Testis (tissue), 2 donors: ENCODE measurements around the gene RXRA.

Experiments
- CTCF ChIP-seq, 3 experiments: fragments of 450-650 bp in 2 of 3; fragments of 200-600 bp in 1 of 3; sonication (generic) in 1 of 3; IDR thresholded peaks; one replicate each; pipeline ENCODE4 v1.5.1; 2016 to 2019; ENCODE audit warnings: antibody characterized with exemption in 3 of 3, mild to moderate bottlenecking in 2 of 3, moderate library complexity in 1 of 3
- POLR2A ChIP-seq: fragments of 450-650 bp; IDR thresholded peaks from one replicate; pipeline ENCODE4 v1.6.1; 2017; ENCODE audit warnings: antibody characterized with exemption, mild to moderate bottlenecking, moderate library complexity

DNA sequence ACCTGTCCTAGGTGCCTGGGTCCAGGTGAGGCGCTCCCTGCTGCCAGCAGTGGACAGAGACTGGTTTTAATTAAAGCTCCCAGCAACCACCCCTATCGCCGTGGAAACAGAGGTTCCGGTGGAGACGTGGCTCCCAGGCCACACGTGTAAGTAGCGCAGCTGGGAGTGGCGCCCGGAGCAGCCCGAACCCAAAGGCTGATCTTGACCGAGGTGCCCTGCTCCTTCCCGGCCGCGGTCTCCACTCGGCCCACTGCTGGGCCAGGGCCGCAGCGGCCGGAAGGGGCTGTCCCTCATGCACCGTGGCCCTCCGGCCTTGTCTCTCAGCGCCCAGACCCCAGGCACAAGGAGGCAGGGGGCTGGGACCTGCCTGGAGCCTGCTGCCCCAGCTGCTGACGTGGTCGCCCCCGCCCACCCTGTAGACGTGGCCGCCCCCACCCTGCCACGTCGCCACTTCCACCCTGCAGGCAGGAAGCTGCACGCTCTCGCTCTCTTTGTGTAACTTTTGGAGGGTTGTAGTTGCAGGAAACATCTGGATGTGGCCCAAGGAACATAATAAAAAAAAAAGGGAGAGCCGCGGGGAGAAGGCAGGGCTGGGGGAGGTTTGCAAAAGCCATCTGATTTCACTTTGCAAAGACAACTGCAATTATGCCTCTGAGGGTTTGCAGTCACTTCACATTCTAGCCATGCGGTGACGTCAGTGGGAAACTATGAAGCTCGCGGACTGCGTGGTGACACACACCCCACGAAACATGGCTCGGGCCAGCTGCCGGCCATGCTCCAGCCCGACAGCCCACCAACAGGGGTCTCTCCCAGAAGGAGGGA is 129.9 kb downstream of the RXRA start:
- TF ChIP-seq CTCF (IDR thresholded peaks at IDR 0.05) = no peak
- no peak for TF ChIP-seq POLR2A
